Body of pancreas (tissue), 4 donors: ENCODE results near the gene ARG2. TPM values are rescaled to one million over a fixed set of nuclear protein-coding genes. Genes with fewer than 3 reads are reported as not detected.

Experiments used
- ATAC-seq: fragments of 150-250 bp; one replicate; pipeline ENCODE4 v1.9.1; 2016
- DNase-seq, 4 donors: peaks; one replicate each; pipeline ENCODE4 v3.0.0-alpha.2; 2019
- H3K27ac ChIP-seq, 4 donors: fragments of 200-600 bp; sonication (generic); 1 replicate in 3 of 4; 2 replicates in 1 of 4; pipeline versions ENCODE4 v1.5.1 to v1.6.1; 2016 to 2019; ENCODE audit warnings: mild to moderate bottlenecking in 1 of 4, mixed read lengths in 1 of 4, moderate library complexity in 1 of 4
- H3K27me3 ChIP-seq, 2 donors: fragments of 200-600 bp; sonication (generic); one replicate each; pipeline ENCODE4 v1.6.0; 2016; ENCODE audit warnings: mild to moderate bottlenecking in 1 of 2
- H3K36me3 ChIP-seq, 2 donors: fragments of 200-600 bp; sonication (generic); replicated peaks in 1 of 2; 2 replicates each; pipeline ENCODE4 v1.5.1; 2016; ENCODE audit warnings: low read depth in 2 of 2; ENCODE audit not compliant: insufficient read depth in 1 of 2
- H3K4me1 ChIP-seq: fragments of 200-600 bp; sonication (generic); one replicate; pipeline ENCODE4 v1.6.0; 2016
- H3K4me3 ChIP-seq, 2 donors: fragments of 200-600 bp; sonication (generic); 1 replicate in 1 of 2; 2 replicates in 1 of 2; pipeline ENCODE4 v1.5.1; 2016 to 2019
- H3K9me3 ChIP-seq, 3 donors: fragments of 200-600 bp; sonication (generic); 1 replicate in 2 of 3; 2 replicates in 1 of 3; pipeline ENCODE4 v1.5.1; 2016
- POLR2A ChIP-seq, 3 donors: fragments of 450-650 bp; IDR thresholded peaks; one replicate each; pipeline ENCODE4 v1.6.1; 2016; ENCODE audit warnings: antibody characterized with exemption in 3 of 3, mild to moderate bottlenecking in 2 of 3
- WGBS, 2 donors: methylation state at CpG; one replicate each; pipeline ENCODE4 v1.1.5; 2017; 5-methylcytosine and 5-hydroxymethylcytosine counted together
- intact Hi-C: fragments of 100-400 bp; cut with DNase I; formaldehyde crosslinking; loops from one replicate; pipeline ENCODE4 v1.15.1; 2023
- total RNA-seq, 2 donors: library from RNA; depleted of rRNA; stranded (reverse); fragments of >200 nt; gene quantifications; one replicate each; pipeline ENCODE4 v1.1.0, GENCODE V29; 2016
- TF ChIP-seq, protein P1 (sequence below), 7 experiments: fragments of 450-650 bp in 4 of 7; fragments of 200-600 bp in 3 of 7; sonication (generic) in 3 of 7; IDR thresholded peaks; one replicate each; pipeline ENCODE4 v1.5.1; 2016 to 2019; ENCODE audit warnings: antibody characterized with exemption in 7 of 7

The ARG2 gene
- total RNA-seq, 2 donors from 2014 or later = 3.6 to 4.6 TPM

DNA sequence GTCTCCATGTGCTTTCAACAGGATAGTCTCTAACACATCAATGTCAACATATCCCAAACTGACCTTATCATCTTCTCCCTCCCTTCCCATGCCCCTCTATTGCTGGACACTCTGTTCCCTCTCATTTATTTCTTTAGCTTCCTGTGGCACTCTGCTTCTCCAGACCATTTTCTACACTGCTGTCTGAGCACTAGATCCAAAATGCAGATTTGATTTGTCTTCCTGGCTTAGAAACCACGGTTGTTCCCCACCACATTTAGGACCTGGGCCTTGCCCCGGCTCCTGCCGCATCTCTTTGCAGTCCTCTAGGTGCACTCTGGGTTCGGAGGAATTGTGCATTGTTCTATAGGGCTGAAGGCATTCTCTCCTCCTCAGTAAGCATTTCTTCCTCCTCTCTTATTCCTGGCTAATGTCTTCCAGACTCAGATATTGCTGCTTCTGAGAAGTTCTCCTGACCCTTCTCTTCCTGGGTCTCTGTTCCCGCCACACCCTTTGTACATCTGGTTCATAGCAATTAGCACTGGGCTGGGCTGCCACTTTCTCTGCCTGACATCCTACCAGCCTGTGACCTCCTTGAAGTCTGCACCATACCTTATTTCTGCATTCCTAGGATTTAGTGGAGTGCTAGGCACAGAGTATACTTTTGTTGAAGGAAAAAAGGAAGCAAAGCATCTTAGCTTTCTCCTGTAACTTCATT lies 13.9 kb downstream of the ARG2 start:
- no peaks in the 10 kb centered on the region for H3K27me3 ChIP-seq
- TF ChIP-seq, protein P1, sequence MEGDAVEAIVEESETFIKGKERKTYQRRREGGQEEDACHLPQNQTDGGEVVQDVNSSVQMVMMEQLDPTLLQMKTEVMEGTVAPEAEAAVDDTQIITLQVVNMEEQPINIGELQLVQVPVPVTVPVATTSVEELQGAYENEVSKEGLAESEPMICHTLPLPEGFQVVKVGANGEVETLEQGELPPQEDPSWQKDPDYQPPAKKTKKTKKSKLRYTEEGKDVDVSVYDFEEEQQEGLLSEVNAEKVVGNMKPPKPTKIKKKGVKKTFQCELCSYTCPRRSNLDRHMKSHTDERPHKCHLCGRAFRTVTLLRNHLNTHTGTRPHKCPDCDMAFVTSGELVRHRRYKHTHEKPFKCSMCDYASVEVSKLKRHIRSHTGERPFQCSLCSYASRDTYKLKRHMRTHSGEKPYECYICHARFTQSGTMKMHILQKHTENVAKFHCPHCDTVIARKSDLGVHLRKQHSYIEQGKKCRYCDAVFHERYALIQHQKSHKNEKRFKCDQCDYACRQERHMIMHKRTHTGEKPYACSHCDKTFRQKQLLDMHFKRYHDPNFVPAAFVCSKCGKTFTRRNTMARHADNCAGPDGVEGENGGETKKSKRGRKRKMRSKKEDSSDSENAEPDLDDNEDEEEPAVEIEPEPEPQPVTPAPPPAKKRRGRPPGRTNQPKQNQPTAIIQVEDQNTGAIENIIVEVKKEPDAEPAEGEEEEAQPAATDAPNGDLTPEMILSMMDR (IDR thresholded peaks at IDR 0.05) = no peak
- no peak for TF ChIP-seq POLR2A (IDR thresholded peaks at IDR 0.05)
- H3K4me3 ChIP-seq = no peak overlapping the region
- no peaks in the 10 kb centered on the region for H3K36me3 ChIP-seq
- no peaks in the 10 kb centered on the region for H3K9me3 ChIP-seq
- H3K4me1 ChIP-seq = no peaks in the 10 kb centered on the region
- intact Hi-C loops = no loop called here
- 84 to 85% methylated on average over 5 of the region's 5 CpGs for WGBS, 2 donors
- ATAC-seq = no peak
- no peak for DNase-seq
- H3K27ac ChIP-seq = no peak overlapping the region

DNA sequence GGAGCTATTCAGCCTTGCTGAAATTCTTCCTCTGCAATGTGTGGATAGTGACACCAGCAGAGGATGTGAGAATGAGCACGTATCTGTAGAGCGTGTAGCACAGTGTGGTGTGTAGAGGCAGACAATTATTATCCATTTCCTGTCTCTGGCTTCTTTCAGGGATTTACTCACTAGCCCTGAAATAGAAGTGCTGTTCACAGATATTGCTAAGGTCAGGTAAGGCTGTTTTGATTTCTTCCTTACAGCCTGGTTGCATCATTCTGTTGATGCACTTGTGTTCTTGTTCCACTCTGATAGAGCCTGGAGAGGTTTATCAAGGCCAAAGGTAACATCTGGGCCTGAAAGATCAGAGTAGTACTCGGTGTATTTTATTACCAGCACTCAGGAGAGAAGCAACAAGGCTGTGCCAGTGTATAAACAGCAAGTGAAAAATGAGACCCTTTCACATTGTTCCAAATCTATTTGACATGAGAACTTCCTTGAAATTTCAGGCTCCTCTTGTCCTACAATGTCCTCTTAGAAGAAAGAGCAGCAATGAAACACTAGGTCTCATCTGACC lies 16.7 kb downstream of the ARG2 start:
- peak; percentile 65 for ATAC-seq
- TF ChIP-seq POLR2A (IDR thresholded peaks at IDR 0.05) = no peak
- TF ChIP-seq, protein P1 (IDR thresholded peaks at IDR 0.05) = no peak
- 60 to 67% methylated on average over 3 of the region's 3 CpGs for WGBS, 2 donors
- intact Hi-C loops = no loop called here
- H3K27ac ChIP-seq = no peak overlapping the region
- DNase-seq = peak in 1 of 4 donors; percentile 9
- H3K4me1 ChIP-seq = no peaks in the 10 kb centered on the region
- H3K9me3 ChIP-seq = no peaks in the 10 kb centered on the region
- no peak overlapping the region for H3K4me3 ChIP-seq
- no peaks in the 10 kb centered on the region for H3K36me3 ChIP-seq
- H3K27me3 ChIP-seq = no peaks in the 10 kb centered on the region

DNA sequence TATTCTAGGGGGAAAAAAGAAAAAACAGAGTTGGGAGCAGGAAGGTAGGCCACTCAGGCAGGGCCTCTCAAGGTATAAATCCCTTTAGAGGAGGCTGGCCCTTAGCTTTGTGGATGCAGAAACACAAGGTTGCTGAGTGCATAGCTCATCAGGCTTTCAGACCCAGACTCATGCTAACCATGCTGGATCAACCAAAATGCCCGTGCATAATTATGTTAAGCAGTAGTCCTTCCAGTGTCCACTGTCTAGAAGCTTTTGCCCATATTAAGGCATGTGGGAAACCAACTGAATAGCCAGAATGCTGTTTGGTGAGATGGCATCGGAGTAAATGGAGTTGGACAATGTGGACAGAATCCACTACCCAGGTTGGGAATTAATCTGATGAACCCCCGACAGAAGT lies 18.9 kb downstream of the ARG2 start:
- no peak overlapping the region for H3K4me3 ChIP-seq
- TF ChIP-seq POLR2A (IDR thresholded peaks at IDR 0.05) = no peak
- TF ChIP-seq, protein P1 (IDR thresholded peaks at IDR 0.05) = no peak
- no peak overlapping the region for H3K27ac ChIP-seq
- H3K36me3 ChIP-seq = no peaks in the 10 kb centered on the region
- no peaks in the 10 kb centered on the region for H3K9me3 ChIP-seq
- H3K27me3 ChIP-seq = no peaks in the 10 kb centered on the region
- ATAC-seq (no peak), DNase-seq (no peak)
- intact Hi-C loops = no loop called here
- WGBS, 2 donors = 89 to 94% methylated on average over 3 of the region's 3 CpGs
- H3K4me1 ChIP-seq = no peaks in the 10 kb centered on the region

DNA sequence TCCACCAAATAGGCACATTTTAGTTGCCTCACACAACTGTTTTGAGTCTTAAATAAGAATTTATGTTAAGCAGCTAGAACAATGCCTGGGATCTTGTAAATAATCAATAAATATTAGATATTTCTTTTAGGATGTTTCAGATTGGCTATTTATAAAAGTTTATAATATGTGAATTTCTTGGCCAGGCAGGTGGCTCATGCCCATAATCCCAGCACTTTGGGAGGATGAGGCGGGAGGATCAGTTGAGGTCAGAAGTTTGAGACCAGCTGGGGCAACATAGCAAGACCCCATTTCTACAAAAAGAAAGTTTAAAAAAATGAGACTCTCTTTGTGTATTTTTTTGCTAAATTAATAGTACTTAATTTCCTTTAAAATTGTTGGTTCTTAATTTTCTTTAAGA lies 21.8 kb downstream of the ARG2 start:
- 96 to 100% methylated on average over 1 of the region's 1 CpG for WGBS, 2 donors

More for the DNA sequence above, 21.8 kb downstream of the ARG2 start:
- Histone ChIP-seq H3K36me3 (no peaks in the 10 kb centered on the region), H3K4me1 (peaks cover 7% of the 10 kb centered on the region), H3K9me3 (no peaks in the 10 kb centered on the region), H3K27me3 (no peaks in the 10 kb centered on the region), H3K27ac (no peak overlapping the region), H3K4me3 (no peak overlapping the region)
- TF ChIP-seq, protein P1 (IDR thresholded peaks at IDR 0.05) = no peak
- no peak for TF ChIP-seq POLR2A (IDR thresholded peaks at IDR 0.05)
- intact Hi-C loops = no loop called here
- DNase-seq = no peak
- no peak for ATAC-seq
